OCI-LY3 (cell line): ENCODE results near the gene SULT1A3.
A peak's percentile ranks its signal among the peaks of the same experiment; 100 is the strongest.
"Not testable (repeated sequence)": the region's sequence is repeated elsewhere in the genome, so short reads cannot be mapped to it uniquely, and the experiment has no call there.

ENCODE experiments used
- H2AFZ ChIP-seq: fragments of 200-600, 300-600 bp; shearing (Covaris generic); 2 replicates; pipeline ENCODE4 v1.6.0; 2014; ENCODE audit warnings: antibody characterized with exemption, low read depth, low read length
- H3K27ac ChIP-seq: fragments of 200-600, 300-600 bp; sonication (generic); 2 replicates; pipeline ENCODE4 v1.5.1; 2014; ENCODE audit warnings: mild to moderate bottlenecking, low read length, moderate library complexity, mixed read lengths
- H3K27me3 ChIP-seq: fragments of 200-600, 300-600 bp; sonication (generic); 2 replicates; pipeline ENCODE4 v1.6.1; 2014; ENCODE audit warnings: low read depth, low read length, mixed read lengths
- H3K36me3 ChIP-seq: fragments of 200-600, 300-600 bp; sonication (generic); replicated peaks from 2 replicates; pipeline ENCODE3; 2014; ENCODE audit warnings: low read depth, low read length, mixed read lengths
- H3K4me1 ChIP-seq: fragments of 300-600, 200-600 bp; sonication (generic); 2 replicates; pipeline ENCODE4 v1.6.1; 2014; ENCODE audit warnings: low read length, mixed read lengths
- H3K4me2 ChIP-seq: fragments of 200-600, 300-600 bp; sonication (generic); 2 replicates; pipeline ENCODE4 v1.6.1; 2014; ENCODE audit warnings: low read length, mixed read lengths
- H3K4me3 ChIP-seq: fragments of 300-600, 200-600 bp; sonication (generic); 2 replicates; pipeline ENCODE4 v1.5.1; 2014; ENCODE audit warnings: antibody characterized with exemption, mild to moderate bottlenecking, low read length, moderate library complexity
- H3K79me2 ChIP-seq: fragments of 300-600, 200-600 bp; shearing (Covaris generic); 2 replicates; pipeline ENCODE4 v1.6.1; 2014; ENCODE audit warnings: mild to moderate bottlenecking, low read length, mixed read lengths
- H3K9ac ChIP-seq: fragments of 300-600, 200-600 bp; shearing (Covaris generic); 2 replicates; pipeline ENCODE4 v1.6.0; 2014; ENCODE audit warnings: mild to moderate bottlenecking, low read length, moderate library complexity
- H3K9me3 ChIP-seq: fragments of 200-600, 300-600 bp; shearing (Covaris generic); 2 replicates; pipeline ENCODE4 v1.6.1; 2014; ENCODE audit warnings: low read length, mixed read lengths; ENCODE audit not compliant: insufficient read depth
- H4K20me1 ChIP-seq: fragments of 200-600, 300-600 bp; sonication (generic); 2 replicates; pipeline ENCODE4 v1.6.1; 2016; ENCODE audit warnings: low read length, mixed read lengths; ENCODE audit not compliant: insufficient read depth
- EZH2phosphoT487 ChIP-seq: fragments of 200-600 bp; shearing (Covaris generic); IDR thresholded peaks from 2 replicates; pipeline ENCODE4 v1.6.1; 2018; ENCODE audit warnings: antibody characterized with exemption, mixed run types, low read depth
- TF ChIP-seq, protein P1 (sequence below): fragments of 200-600, 300-600 bp; sonication (generic); IDR thresholded peaks from 2 replicates; pipeline ENCODE4 v1.5.1; 2014; ENCODE audit warnings: antibody characterized with exemption, low read length, low read depth

The SULT1A3 gene

DNA sequence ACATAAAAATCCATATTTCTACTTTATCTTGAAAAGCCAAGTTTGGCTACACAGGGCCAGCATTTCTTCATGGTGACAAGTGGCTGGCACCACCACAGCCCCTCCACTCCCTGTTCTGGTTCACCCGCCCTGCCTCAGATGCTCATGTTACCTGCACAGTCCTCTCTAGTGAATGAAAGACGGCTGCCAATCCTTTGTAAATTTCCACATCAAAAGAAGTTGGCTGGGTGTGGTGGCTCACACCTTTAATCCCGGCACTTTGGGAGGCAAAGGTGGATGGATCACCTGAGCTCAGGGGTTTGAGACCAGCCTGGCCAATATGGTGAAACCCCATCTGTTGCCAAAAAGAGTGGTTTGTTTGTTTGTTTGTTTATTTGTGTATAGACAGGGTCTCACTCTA is 35.5 kb upstream of the SULT1A3 start:
- H3K79me2 ChIP-seq: no peaks in the 10 kb centered on the region
- H3K27me3 ChIP-seq: no peaks in the 10 kb centered on the region
- H3K9me3 ChIP-seq: no peaks in the 10 kb centered on the region
- H4K20me1 ChIP-seq: no peaks in the 10 kb centered on the region
- H3K9ac ChIP-seq: no peak overlapping the region
- H3K4me1 ChIP-seq: peaks cover 12% of the 10 kb centered on the region
- H3K4me3 ChIP-seq: no peak overlapping the region
- H2AFZ ChIP-seq: no peak overlapping the region
- H3K27ac ChIP-seq: no peak overlapping the region
- no peaks in the 10 kb centered on the region for H3K36me3 ChIP-seq
- no peak overlapping the region for H3K4me2 ChIP-seq
- TF ChIP-seq, protein P1, sequence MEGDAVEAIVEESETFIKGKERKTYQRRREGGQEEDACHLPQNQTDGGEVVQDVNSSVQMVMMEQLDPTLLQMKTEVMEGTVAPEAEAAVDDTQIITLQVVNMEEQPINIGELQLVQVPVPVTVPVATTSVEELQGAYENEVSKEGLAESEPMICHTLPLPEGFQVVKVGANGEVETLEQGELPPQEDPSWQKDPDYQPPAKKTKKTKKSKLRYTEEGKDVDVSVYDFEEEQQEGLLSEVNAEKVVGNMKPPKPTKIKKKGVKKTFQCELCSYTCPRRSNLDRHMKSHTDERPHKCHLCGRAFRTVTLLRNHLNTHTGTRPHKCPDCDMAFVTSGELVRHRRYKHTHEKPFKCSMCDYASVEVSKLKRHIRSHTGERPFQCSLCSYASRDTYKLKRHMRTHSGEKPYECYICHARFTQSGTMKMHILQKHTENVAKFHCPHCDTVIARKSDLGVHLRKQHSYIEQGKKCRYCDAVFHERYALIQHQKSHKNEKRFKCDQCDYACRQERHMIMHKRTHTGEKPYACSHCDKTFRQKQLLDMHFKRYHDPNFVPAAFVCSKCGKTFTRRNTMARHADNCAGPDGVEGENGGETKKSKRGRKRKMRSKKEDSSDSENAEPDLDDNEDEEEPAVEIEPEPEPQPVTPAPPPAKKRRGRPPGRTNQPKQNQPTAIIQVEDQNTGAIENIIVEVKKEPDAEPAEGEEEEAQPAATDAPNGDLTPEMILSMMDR: no peak
- TF ChIP-seq EZH2phosphoT487: no peak

DNA sequence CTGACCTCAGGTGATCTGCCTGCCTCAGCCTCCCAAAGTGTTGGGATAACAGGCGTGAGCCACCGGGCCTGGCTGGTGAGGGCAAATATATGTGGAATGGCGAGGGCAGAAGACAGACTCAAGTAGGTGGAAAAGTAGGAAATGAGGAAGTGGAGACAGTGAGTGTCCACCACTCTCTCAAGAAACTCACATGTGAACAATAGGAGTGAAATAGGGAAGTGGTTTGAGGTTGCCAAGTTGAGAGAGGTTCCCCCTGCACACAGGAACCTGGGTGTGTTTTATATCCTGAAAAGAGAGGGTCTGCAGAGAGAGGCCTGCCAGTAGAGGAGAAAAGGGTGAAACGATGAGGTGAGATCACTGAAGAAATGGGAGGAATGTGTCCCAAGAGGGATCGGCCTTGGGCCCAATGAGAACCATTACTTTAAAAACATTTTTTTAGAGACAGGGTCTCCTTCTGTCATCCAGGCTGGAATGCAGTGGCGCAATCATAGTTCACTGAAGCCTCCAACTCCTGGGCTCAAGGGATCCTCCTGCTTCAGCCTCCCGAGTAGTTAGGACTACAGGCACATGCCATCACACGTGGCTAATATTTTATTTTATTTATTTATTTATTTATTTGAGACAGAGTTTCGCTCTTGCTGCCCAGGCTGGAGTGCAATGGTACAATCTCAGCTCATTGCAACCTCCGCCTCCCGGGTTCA is 32.7 kb upstream of the SULT1A3 start:
- no peaks in the 10 kb centered on the region for H3K27me3 ChIP-seq

DNA sequence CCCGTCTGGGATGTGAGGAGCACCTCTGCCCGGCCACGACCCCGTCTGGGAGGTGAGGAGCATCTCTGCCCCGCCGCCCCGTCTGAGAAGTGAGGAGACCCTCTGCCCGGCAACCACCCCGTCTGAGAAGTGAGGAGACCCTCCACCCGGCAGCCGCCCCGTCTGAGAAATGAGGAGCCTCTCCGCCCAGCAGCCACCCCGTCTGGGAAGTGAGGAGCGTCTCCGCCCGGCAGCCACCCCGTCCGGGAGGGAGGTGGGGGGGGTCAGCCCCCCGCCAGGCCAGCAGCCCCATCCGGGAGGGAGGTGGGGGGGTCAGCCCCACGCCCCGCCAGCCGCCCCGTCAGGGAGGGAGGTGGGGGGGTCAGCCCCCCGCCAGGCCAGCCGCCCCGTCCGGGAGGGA is 30.3 kb upstream of the SULT1A3 start:
- not testable (repeated sequence) for H3K4me1 ChIP-seq, H3K27me3 ChIP-seq, H3K36me3 ChIP-seq, H3K9me3 ChIP-seq, H4K20me1 ChIP-seq, H3K9ac ChIP-seq, H3K4me2 ChIP-seq, H3K79me2 ChIP-seq, H3K4me3 ChIP-seq, H3K27ac ChIP-seq, H2AFZ ChIP-seq

More for the DNA sequence above, 32.7 kb upstream of the SULT1A3 start:
- Histone ChIP-seq H3K27ac (no peak overlapping the region), H3K4me1 (peaks cover 6% of the 10 kb centered on the region), H4K20me1 (no peaks in the 10 kb centered on the region), H3K9ac (no peak overlapping the region), H3K79me2 (no peaks in the 10 kb centered on the region), H2AFZ (no peak overlapping the region), H3K36me3 (no peaks in the 10 kb centered on the region), H3K4me2 (peak overlapping the region; percentile 43), H3K4me3 (no peak overlapping the region), H3K9me3 (no peaks in the 10 kb centered on the region)
- no peak for TF ChIP-seq EZH2phosphoT487
- TF ChIP-seq, protein P1: no peak

DNA sequence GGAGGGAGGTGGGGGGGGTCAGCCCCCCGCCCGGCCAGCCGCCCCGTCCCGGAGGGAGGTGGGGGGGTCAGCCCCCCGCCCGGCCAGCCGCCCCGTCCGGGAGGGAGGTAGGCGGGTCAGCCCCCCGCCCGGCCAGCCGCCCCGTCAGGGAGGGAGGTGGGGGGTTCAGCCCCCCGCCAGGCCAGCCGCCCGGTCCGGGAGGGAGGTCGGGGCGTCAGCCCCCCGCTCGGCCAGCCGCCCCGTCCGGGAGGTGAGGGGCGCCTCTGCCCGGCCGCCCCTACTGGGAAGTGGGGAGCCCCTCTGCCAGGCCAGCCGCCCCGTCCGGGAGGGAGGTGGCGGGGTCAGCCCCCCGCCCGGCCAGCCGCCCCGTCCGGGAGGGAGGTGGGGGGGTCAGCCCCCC is 29.6 kb upstream of the SULT1A3 start:
- not testable (repeated sequence) for H3K4me1 ChIP-seq, H3K27ac ChIP-seq, H2AFZ ChIP-seq, H4K20me1 ChIP-seq, H3K4me2 ChIP-seq, H3K79me2 ChIP-seq, H3K36me3 ChIP-seq, H3K27me3 ChIP-seq, H3K9ac ChIP-seq, H3K4me3 ChIP-seq, H3K9me3 ChIP-seq

DNA sequence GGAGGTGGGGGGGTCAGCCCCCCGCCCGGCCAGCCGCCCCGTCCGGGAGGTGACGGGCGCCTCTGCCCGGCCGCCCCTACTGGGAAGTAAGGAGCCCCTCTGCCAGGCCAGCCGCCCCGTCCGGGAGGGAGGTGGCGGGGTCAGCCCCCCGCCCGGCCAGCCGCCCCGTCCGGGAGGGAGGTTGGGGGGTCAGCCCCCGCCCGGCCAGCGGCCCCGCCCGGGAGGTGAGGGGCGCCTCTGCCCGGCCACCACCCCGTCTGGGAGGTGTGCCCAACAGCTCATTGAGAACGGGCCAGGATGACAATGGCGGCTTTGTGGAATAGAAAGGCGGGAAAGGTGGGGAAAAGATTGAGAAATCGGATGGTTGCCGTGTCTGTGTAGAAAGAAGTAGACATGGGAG is 28.9 kb upstream of the SULT1A3 start:
- not testable (repeated sequence) for H3K27ac ChIP-seq, H4K20me1 ChIP-seq, H3K36me3 ChIP-seq

More for the DNA sequence above, 28.9 kb upstream of the SULT1A3 start:
- H3K27me3 ChIP-seq, H3K79me2 ChIP-seq, H3K9me3 ChIP-seq, H2AFZ ChIP-seq, H3K4me3 ChIP-seq, H3K4me2 ChIP-seq, H3K9ac ChIP-seq, H3K4me1 ChIP-seq: not testable (repeated sequence)
